Naive thymus-derived CD8-positive, alpha-beta T cell (primary cell): Measurements from ENCODE around the gene FRMPD2. TPM values are rescaled to one million over a fixed set of nuclear protein-coding genes. Genes with fewer than 3 reads are reported as not detected.

Source experiments
- ATAC-seq, 2 donors: fragments of 150-1000 bp; cut with Tn5 transposase in 1 of 2; sonication (Bioruptor Pico), chemical (Tn5 transposase) in 1 of 2; 1 replicate in 1 of 2; 2 replicates in 1 of 2; pipeline ENCODE4 v1.10.0; 2021; ENCODE audit warnings: mild to moderate bottlenecking in 2 of 2, moderate library complexity in 2 of 2
- POLR2A ChIA-PET: fragments of 350-600 bp; sonication (Branson Sonifier 250); formaldehyde crosslinking; loops from one replicate; lab custom pipeline; 2021; ENCODE audit warnings: antibody characterized with exemption; lab: Charles Lee
- DNase-seq, 10 donors: peaks; one replicate each; pipeline versions ENCODE4 v3.0.0 to v3.0.0-alpha.2; 2020 to 2022
- H3K27ac Mint-ChIP-seq, 10 donors: one replicate each; pipeline ENCODE4 v1.8.0; 2020 to 2022; ENCODE audit warnings: mild to moderate bottlenecking in 10 of 10, mixed read lengths in 10 of 10, moderate library complexity in 4 of 10, inconsistent platforms in 1 of 10
- H3K27me3 Mint-ChIP-seq, 5 donors: one replicate each; pipeline ENCODE4 v1.8.0; 2021 to 2022; ENCODE audit warnings: mixed read lengths in 5 of 5
- H3K36me3 Mint-ChIP-seq, 3 donors: one replicate each; pipeline ENCODE4 v1.8.0; 2020 to 2022; ENCODE audit warnings: mixed read lengths in 3 of 3, mild to moderate bottlenecking in 2 of 3, inconsistent platforms in 1 of 3
- H3K4me1 Mint-ChIP-seq, 4 donors: one replicate each; pipeline ENCODE4 v1.8.0; 2021 to 2022; ENCODE audit warnings: mixed read lengths in 4 of 4
- H3K4me3 Mint-ChIP-seq, 10 donors: one replicate each; pipeline ENCODE4 v1.8.0; 2020 to 2022; ENCODE audit warnings: mild to moderate bottlenecking in 10 of 10, mixed read lengths in 10 of 10, moderate library complexity in 6 of 10, inconsistent platforms in 1 of 10
- H3K9me3 Mint-ChIP-seq, 9 donors: one replicate each; pipeline ENCODE4 v1.8.0; 2020 to 2022; ENCODE audit warnings: mixed read lengths in 9 of 9, mild to moderate bottlenecking in 3 of 9, inconsistent platforms in 1 of 9, moderate library complexity in 1 of 9
- polyA plus RNA-seq, 3 donors: library from polyadenylated mRNA; unstranded; fragments of 300-500 nt; fragmentation: Illumina TruSeq; gene quantifications; one replicate each; pipeline ENCODE4 v1.2.3, GENCODE V29; 2021
- total RNA-seq, 8 experiments: library from RNA in 2 of 8; stranded (reverse) in 2 of 8; gene quantifications; one replicate each; pipeline ENCODE4 v1.2.3 and lab custom pipeline; 2021 to 2026

The FRMPD2 gene, protein sequence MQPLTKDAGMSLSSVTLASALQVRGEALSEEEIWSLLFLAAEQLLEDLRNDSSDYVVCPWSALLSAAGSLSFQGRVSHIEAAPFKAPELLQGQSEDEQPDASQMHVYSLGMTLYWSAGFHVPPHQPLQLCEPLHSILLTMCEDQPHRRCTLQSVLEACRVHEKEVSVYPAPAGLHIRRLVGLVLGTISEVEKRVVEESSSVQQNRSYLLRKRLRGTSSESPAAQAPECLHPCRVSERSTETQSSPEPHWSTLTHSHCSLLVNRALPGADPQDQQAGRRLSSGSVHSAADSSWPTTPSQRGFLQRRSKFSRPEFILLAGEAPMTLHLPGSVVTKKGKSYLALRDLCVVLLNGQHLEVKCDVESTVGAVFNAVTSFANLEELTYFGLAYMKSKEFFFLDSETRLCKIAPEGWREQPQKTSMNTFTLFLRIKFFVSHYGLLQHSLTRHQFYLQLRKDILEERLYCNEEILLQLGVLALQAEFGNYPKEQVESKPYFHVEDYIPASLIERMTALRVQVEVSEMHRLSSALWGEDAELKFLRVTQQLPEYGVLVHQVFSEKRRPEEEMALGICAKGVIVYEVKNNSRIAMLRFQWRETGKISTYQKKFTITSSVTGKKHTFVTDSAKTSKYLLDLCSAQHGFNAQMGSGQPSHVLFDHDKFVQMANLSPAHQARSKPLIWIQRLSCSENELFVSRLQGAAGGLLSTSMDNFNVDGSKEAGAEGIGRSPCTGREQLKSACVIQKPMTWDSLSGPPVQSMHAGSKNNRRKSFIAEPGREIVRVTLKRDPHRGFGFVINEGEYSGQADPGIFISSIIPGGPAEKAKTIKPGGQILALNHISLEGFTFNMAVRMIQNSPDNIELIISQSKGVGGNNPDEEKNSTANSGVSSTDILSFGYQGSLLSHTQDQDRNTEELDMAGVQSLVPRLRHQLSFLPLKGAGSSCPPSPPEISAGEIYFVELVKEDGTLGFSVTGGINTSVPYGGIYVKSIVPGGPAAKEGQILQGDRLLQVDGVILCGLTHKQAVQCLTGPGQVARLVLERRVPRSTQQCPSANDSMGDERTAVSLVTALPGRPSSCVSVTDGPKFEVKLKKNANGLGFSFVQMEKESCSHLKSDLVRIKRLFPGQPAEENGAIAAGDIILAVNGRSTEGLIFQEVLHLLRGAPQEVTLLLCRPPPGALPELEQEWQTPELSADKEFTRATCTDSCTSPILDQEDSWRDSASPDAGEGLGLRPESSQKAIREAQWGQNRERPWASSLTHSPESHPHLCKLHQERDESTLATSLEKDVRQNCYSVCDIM (N-terminal part only)
- total RNA-seq (not detected), polyA plus RNA-seq (not detected), total RNA-seq (lab: John Stamatoyannopoulos, UW) (0 reads per million in 6 experiments)

DNA sequence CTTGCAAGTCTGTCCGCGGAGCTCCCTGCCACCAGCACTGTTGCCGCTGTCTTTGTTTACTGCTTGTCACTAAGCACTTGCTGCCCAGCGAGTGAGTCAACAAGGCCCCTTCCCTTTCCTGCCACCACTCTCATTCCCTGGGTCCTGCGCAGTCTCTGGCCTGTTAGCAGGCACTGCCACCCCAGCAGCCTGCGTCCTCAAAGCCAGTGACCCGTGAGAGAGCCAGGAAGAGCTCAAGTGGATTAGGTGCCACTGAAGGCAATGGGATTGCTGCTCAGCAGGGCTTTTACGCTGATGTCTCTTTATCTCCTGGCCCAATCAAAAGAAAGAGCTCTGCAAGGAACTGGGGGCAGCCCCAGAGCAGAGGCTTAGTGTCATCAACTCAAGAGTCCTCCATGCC is at the start of gene FRMPD2:
FRMPD2 (minus strand) TSS at position 61 of the 400 bp plus-strand sequence. CDS start 129 bp downstream, outside the sequence.
- Mint-ChIP-seq H3K27ac (peak within 1 kb of the TSS in 1 of 10 donors; percentile 65), H3K4me1 (no peaks in the 10 kb centered on the region), H3K36me3 (no peaks in the 10 kb centered on the region), H3K4me3 (no peak within 1 kb of the TSS), H3K27me3 (peaks cover 0 to 18% (median 5%) of the 10 kb centered on the region in 5 donors), H3K9me3 (peaks cover 0 to 5% (median 0%) of the 10 kb centered on the region in 9 donors)
- ATAC-seq (no peak), DNase-seq (no peak)
- POLR2A ChIA-PET: no interaction called here

DNA sequence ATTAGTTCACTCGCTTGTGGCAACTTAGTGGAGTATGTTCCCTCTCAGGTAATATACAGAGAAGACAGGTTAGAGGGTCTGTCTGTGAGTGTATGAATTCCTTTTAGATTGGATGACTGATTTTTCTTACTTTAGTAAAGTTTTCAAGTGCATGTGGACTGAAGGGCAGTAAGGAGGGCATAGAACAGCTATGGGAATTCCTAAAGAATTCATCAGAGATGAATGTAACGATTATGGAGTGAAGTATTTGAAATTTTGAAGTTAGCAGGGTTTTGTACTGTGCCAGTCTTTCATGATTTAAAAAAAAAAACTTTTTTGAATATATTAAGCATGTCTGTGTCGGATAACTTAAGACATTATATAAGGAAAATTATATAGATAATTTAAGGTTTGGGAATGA is 47.5 kb upstream of the FRMPD2 start:
- H3K36me3 Mint-ChIP-seq: peaks cover 0 to 14% (median 0%) of the 10 kb centered on the region in 3 donors
- H3K27ac Mint-ChIP-seq: no peak overlapping the region
- no peak overlapping the region for H3K4me3 Mint-ChIP-seq
- DNase-seq (no peak), ATAC-seq (no peak)
- no peaks in the 10 kb centered on the region for H3K9me3 Mint-ChIP-seq
- no peaks in the 10 kb centered on the region for H3K27me3 Mint-ChIP-seq
- POLR2A ChIA-PET: no interaction called here
- H3K4me1 Mint-ChIP-seq: peaks cover 15 to 56% (median 45%) of the 10 kb centered on the region in 4 donors

DNA sequence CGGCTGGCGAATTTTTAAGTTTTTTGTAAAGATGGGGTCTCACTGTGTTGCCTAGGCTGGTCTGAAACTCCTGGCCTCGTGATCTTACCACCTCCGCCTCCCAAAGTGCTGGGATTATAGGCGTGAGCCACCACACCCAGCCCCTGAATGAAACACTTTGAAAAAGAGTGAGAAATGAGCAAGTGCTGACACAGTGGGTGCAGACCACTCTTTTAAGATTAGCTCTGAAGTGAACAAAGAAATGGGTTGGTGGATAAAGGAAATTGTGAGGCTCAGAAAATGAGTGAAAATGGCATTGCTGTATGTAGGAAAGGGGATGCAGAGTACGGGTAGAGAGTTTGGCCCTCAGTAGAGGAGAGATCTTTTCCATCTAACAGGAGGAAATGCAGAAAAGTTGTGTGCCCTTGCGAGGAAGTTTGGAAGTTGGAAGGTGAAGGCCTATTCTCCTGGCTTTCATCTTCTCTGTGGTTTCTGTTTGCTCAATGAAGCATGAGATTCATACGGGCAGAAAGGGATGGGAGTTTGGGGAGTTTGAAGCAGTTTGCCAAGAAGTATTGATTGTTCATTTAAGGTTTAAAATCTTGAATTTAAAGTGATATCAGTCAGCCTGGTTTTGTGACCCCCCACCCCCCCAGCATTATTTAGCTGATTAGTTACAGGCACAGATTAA is 43.0 kb upstream of the FRMPD2 start:
- POLR2A ChIA-PET: no interaction called here
- peaks cover 20 to 37% (median 34%) of the 10 kb centered on the region in 4 donors for H3K4me1 Mint-ChIP-seq
- H3K4me3 Mint-ChIP-seq: no peak overlapping the region

DNA sequence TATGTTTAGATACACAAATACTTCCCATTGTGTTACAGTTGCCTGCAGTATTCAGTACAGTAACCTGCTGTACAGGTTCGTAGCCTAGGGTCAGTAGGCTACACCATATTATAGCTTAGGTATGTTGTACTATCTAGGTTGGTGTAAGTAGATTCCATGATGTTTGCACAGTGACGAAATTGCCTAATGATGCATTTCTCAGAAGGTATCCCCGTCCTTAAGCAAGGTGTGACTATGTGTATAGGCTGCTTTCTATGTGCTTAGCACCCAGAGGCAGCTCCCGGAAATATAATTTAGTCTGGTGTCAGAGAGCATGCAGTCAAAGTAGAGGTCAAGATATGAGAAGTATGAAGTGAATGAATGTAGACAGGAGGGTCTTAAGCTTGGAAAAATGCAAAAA is 41.7 kb upstream of the FRMPD2 start:
- peaks cover 20 to 41% (median 40%) of the 10 kb centered on the region in 4 donors for H3K4me1 Mint-ChIP-seq
- DNase-seq (no peak), ATAC-seq (no peak)
- H3K36me3 Mint-ChIP-seq: peaks cover 0 to 4% (median 0%) of the 10 kb centered on the region in 3 donors
- POLR2A ChIA-PET: no interaction called here
- H3K9me3 Mint-ChIP-seq: no peaks in the 10 kb centered on the region
- H3K27me3 Mint-ChIP-seq: no peaks in the 10 kb centered on the region
- H3K4me3 Mint-ChIP-seq: no peak overlapping the region
- H3K27ac Mint-ChIP-seq: no peak overlapping the region

More for the DNA sequence above, 43.0 kb upstream of the FRMPD2 start:
- no peak for DNase-seq
- H3K27ac Mint-ChIP-seq: no peak overlapping the region
- peaks cover 0 to 11% (median 0%) of the 10 kb centered on the region in 3 donors for H3K36me3 Mint-ChIP-seq
- no peaks in the 10 kb centered on the region for H3K9me3 Mint-ChIP-seq
- H3K27me3 Mint-ChIP-seq: no peaks in the 10 kb centered on the region
- no peak for ATAC-seq

DNA sequence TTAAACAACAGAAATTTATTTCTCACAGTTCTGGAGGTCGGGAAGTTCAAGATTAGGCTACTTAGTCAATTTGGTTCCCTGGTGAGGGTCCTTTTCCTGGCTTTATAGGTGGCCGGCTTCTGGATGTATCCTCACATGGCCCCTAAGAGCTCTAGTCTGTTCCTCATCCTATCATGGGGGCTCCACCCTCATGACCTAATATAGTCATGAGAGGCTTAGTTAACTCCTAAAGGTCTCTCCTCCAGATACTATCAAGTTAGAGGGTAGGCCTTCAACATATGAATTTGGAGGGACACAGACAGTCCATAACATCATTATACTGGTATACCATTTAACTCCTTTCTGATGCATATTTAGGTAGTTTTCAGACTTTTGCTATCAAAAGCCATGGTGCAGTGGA is 39.6 kb upstream of the FRMPD2 start:
- H3K9me3 Mint-ChIP-seq: no peaks in the 10 kb centered on the region
- H3K27ac Mint-ChIP-seq: no peak overlapping the region
- H3K27me3 Mint-ChIP-seq: no peaks in the 10 kb centered on the region
- DNase-seq (no peak), ATAC-seq (no peak)
- no peaks in the 10 kb centered on the region for H3K36me3 Mint-ChIP-seq
- no peak overlapping the region for H3K4me3 Mint-ChIP-seq
- H3K4me1 Mint-ChIP-seq: peaks cover 27 to 55% (median 46%) of the 10 kb centered on the region in 4 donors
- POLR2A ChIA-PET: no interaction called here

DNA sequence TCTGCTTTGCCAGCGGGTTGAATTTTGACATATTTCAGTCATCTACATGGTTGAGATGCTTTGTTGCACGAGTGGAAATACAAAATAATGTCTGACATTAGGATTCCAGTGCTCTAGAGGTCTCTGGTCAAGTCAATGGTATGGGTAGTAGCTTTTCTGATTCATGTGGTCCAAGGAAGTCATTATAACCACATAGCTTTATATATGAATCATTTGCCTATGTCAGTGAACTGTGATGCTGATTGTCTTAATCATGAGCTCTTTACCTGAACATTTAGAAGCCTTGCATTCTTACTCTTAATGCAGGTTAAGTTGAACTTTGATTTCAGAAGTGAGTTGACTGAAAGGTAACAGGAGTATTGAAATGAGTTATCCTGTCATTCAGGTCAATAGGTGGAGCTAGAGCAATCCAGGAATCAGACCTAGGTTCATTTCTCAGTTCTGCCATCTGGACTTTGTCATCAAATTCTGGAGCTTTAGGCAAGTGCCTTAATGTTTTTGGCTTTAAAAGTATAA is 35.3 kb upstream of the FRMPD2 start:
- DNase-seq (peak in 2 of 10 donors; percentile 16 to 24), ATAC-seq (no peak)
- H3K9me3 Mint-ChIP-seq: no peaks in the 10 kb centered on the region
- H3K36me3 Mint-ChIP-seq: no peaks in the 10 kb centered on the region
- no peaks in the 10 kb centered on the region for H3K27me3 Mint-ChIP-seq
- H3K27ac Mint-ChIP-seq: no peak overlapping the region
- POLR2A ChIA-PET: no interaction called here
- H3K4me1 Mint-ChIP-seq: peaks cover 30 to 63% (median 53%) of the 10 kb centered on the region in 4 donors
- H3K4me3 Mint-ChIP-seq: peak overlapping the region in 2 of 10 donors; percentile 11 to 15

DNA sequence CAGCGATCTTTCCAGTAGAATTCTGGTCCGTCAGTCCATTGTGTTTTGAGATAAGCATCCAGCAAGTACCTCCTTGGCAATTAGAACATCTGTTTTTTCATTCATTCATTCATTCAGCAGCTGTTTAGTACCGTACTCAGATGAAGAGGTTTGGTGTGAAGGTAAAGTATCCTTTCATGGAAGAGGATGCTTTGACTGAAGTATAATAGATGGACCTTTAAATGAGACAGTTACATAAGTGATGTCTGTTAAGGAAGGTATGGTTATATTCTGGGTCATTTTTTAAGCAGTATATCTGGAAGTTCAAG is 33.2 kb upstream of the FRMPD2 start:
- H3K4me3 Mint-ChIP-seq: peak overlapping the region; percentile 76 to 94 (median 86)
- POLR2A ChIA-PET: no interaction called here
- no peaks in the 10 kb centered on the region for H3K36me3 Mint-ChIP-seq
- no peaks in the 10 kb centered on the region for H3K9me3 Mint-ChIP-seq
- DNase-seq: no peak
- no peaks in the 10 kb centered on the region for H3K27me3 Mint-ChIP-seq
- H3K4me1 Mint-ChIP-seq: peaks cover 25 to 46% (median 38%) of the 10 kb centered on the region in 4 donors
- no peak for ATAC-seq
- peak overlapping the region; percentile 13 to 94 (median 89) for H3K27ac Mint-ChIP-seq

DNA sequence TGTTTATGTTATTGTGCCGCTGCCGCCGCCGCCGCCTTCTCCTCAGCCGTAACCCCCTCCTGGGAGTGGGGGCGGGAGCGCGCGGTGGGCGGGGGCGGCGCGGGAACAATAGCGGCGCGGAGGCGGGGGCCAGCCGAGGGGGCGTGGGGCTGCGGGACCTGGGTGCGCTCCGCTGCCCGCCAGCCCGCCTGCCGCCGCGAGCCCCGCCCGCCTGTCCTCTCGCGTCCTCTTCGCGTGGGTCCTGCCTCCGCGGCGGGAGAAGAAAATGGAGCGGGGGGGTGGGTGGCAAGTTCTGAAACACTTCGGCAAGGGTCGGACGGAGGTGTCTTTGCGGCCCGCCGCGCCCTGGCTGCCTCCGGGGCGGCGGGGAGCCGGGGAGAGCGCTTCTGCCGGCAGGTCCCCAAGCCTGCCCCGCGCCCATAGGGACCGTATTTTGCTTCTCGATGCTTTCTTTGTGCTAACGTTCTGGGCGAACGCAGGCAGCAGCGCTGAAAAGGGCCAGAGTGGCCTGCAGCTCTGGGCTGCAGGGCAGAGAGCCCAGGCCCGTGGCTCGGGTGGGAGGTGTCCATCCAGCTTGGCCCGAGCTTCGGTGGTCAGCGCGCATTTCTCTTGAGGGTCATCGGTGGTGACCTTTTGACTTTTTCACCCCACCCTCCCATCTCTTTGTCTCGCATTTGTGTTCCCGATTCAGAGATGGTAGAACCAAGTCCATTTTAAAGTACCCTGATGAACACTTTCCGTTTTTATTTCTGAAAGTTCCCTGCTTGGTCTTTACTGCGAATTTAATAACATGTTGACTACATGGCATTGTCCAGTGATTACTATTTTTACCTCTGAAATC is 32.6 kb upstream of the FRMPD2 start:
- DNase-seq: peak in 8 of 10 donors; percentile 58 to 86 (median 76)
- H3K27me3 Mint-ChIP-seq: no peaks in the 10 kb centered on the region
- POLR2A ChIA-PET: no interaction called here

DNA sequence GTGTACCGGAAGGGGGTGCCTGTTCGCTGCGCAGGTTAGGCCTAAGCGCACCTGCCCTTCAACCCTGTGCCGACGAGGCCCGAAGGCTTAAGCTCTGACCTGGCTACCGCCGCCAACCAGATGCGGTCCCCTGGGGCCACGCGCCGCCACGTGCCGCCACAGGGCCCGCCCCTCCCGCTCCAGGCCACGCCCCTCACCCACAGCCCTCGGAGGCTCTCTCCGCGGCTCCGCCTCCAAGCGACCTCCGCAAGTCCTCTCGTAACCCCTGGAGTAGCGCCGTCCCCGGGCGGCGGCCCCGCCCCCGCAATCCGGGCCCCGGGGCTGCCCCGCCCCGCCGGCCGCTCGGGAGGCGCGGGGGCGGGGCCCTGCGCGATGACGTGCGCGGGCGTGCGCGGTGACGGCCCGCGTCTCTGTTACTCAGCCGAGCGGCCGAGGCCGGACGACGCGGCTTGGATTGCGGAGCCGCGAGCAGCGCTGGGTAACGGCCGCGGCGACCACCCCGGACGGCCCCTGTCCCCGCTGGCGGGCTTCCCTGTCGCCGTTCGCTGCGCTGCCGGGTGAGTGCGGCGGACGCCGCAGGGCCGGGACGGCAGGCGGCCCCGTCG is 31.9 kb upstream of the FRMPD2 start, which contains the start of gene MAPK8:
MAPK8 (plus strand) TSS at position 413 of the 605 bp plus-strand sequence. CDS start 94,984 bp downstream, outside the sequence.
- ATAC-seq: peak; percentile 88 to 89
- H3K36me3 Mint-ChIP-seq: no peaks in the 10 kb centered on the region
- peaks cover 18 to 36% (median 27%) of the 10 kb centered on the region in 4 donors for H3K4me1 Mint-ChIP-seq
- H3K4me3 Mint-ChIP-seq: peak within 1 kb of the TSS; percentile 76 to 94 (median 88)
- POLR2A ChIA-PET: no interaction called here
- no peaks in the 10 kb centered on the region for H3K27me3 Mint-ChIP-seq
- peak; percentile 88 to 95 (median 93) for DNase-seq
- no peaks in the 10 kb centered on the region for H3K9me3 Mint-ChIP-seq
- peak within 1 kb of the TSS; percentile 77 to 94 (median 92) for H3K27ac Mint-ChIP-seq

More for the DNA sequence above, 32.6 kb upstream of the FRMPD2 start:
- Mint-ChIP-seq H3K4me1 (peaks cover 22 to 42% (median 34%) of the 10 kb centered on the region in 4 donors), H3K36me3 (no peaks in the 10 kb centered on the region), H3K4me3 (peak overlapping the region; percentile 76 to 94 (median 86)), H3K27ac (peak overlapping the region; percentile 13 to 94 (median 89)), H3K9me3 (no peaks in the 10 kb centered on the region)
- peak; percentile 65 to 70 for ATAC-seq

DNA sequence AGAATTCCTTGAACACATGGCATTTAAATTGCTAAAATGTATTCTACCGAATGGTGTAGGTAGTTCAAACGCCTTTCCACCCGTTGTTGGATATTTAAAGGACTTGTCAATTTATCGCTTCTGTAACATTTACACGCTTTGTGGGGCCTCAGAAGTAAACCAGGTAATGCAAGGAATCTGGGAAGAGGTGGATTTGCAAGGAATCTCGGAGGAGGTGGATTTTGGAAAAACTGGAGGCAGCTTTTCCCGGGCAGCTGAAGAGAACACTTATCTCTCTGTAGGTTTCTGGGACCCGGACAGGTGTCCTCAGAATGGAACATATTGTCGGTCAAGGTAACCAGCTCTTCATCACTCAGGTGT is 31.4 kb upstream of the FRMPD2 start:
- Mint-ChIP-seq H3K4me3 (peak overlapping the region; percentile 59 to 90 (median 78)), H3K27ac (peak overlapping the region; percentile 37 to 93 (median 89)), H3K4me1 (peaks cover 18 to 31% (median 25%) of the 10 kb centered on the region in 4 donors), H3K9me3 (no peaks in the 10 kb centered on the region), H3K36me3 (no peaks in the 10 kb centered on the region), H3K27me3 (no peaks in the 10 kb centered on the region)
- ATAC-seq: no peak
- POLR2A ChIA-PET: no interaction called here
- no peak for DNase-seq
